IMR-90 (cell line): Measurements from ENCODE around the gene ENOX1.

Experiments used
- CEBPB ChIP-seq: IDR thresholded peaks from 2 replicates; pipeline ENCODE4 v1.6.1; 2012; ENCODE audit warnings: low read depth, low read length, improper control_type of control experiment
- CTCF ChIP-seq: conservative IDR thresholded peaks from 2 replicates; pipeline ENCODE4 v1.5.1; 2012; ENCODE audit warnings: mild to moderate bottlenecking, low read depth, low read length, improper control_type of control experiment
- MAFK ChIP-seq: IDR thresholded peaks from 2 replicates; pipeline ENCODE4 v1.6.1; 2012; ENCODE audit warnings: low read depth, low read length, improper control_type of control experiment
- MXI1 ChIP-seq: IDR thresholded peaks from 2 replicates; pipeline ENCODE4 v1.6.1; 2012; ENCODE audit warnings: low read depth, mild to moderate bottlenecking, low read length, moderate library complexity, borderline replicate concordance
- POLR2A ChIP-seq: IDR thresholded peaks from 2 replicates; pipeline ENCODE4 v1.6.1; 2012; ENCODE audit warnings: mild to moderate bottlenecking, low read depth, low read length
- RAD21 ChIP-seq: IDR thresholded peaks from 2 replicates; pipeline ENCODE4 v1.6.1; 2012; ENCODE audit warnings: low read length, improper control_type of control experiment
- RCOR1 ChIP-seq: IDR thresholded peaks from 2 replicates; pipeline ENCODE4 v1.6.1; 2012; ENCODE audit warnings: mild to moderate bottlenecking, low read length, improper control_type of control experiment; ENCODE audit not compliant: insufficient replicate concordance
- RFX5 ChIP-seq: IDR thresholded peaks from 2 replicates; pipeline ENCODE4 v1.8.0; 2012; ENCODE audit warnings: low read depth, mild to moderate bottlenecking, low read length, moderate library complexity

- TF ChIP-seq POLR2A (no peak), RFX5 (no peak), CTCF (no peak), RCOR1 (no peak), MAFK (no peak), CEBPB (no peak), MXI1 (no peak), RAD21 (no peak)
Observed at GRCh38 chr13:43528992-43529391, 257.8 kb downstream of the ENOX1 start.
